ENCODE data around the gene CD33. TPM values are rescaled to one million over a fixed set of nuclear protein-coding genes. Genes with fewer than 3 reads are reported as not detected.
"Not testable (repeated sequence)": the region's sequence is repeated elsewhere in the genome, so short reads cannot be mapped to it uniquely, and the experiment has no call there.

The CD33 gene
- total RNA-seq, 4 donors from 2014 or later, result 2.9 to 27.0 (median 8.9) TPM

- no peak overlapping the region for H3K4me3 ChIP-seq
- H3K36me3 ChIP-seq, result no peaks in the 10 kb centered on the region
- no peak overlapping the region for H3K27ac ChIP-seq
- 54 to 61% methylated on average over 2 of the region's 2 CpGs for WGBS, 2 donors
- no peaks in the 10 kb centered on the region for H3K9me3 ChIP-seq
- DNase-seq (ENCODE audit: low spot score in 2 of 2), result no peak
- no peaks in the 10 kb centered on the region for H3K4me1 ChIP-seq
- TF ChIP-seq EP300 (IDR thresholded peaks at IDR 0.05), result no peak
- TF ChIP-seq CTCF (IDR thresholded peaks at IDR 0.05), result no peak
- TF ChIP-seq POLR2A (IDR thresholded peaks at IDR 0.05), result no peak
- no peaks in the 10 kb centered on the region for H3K27me3 ChIP-seq
These were observed 17.1 kb upstream of the CD33 start for GRCh38 chr19:51207747-51208146.

GRCh38 chr19:51210191-51210784 lies 14.6 kb upstream of the CD33 start:
- no peak for TF ChIP-seq CTCF (IDR thresholded peaks at IDR 0.05)
- no peak for TF ChIP-seq EP300 (IDR thresholded peaks at IDR 0.05)
- TF ChIP-seq POLR2A (IDR thresholded peaks at IDR 0.05), result no peak
- WGBS, 2 donors, result 84 to 85% methylated on average over 6 of the region's 6 CpGs
- Histone ChIP-seq H3K27me3 (no peaks in the 10 kb centered on the region), H3K27ac (no peak overlapping the region), H3K4me1 (no peaks in the 10 kb centered on the region), H3K9me3 (no peaks in the 10 kb centered on the region), H3K4me3 (no peak overlapping the region), H3K36me3 (no peaks in the 10 kb centered on the region)
- DNase-seq (ENCODE audit: low spot score in 2 of 2), result no peak

- 43 to 48% methylated on average over 8 to 13 of the region's 13 CpGs for WGBS, 2 donors
These were observed 14.0 kb upstream of the CD33 start for GRCh38 chr19:51210874-51211361.

GRCh38 chr19:51211833-51212232 lies 13.0 kb upstream of the CD33 start:
- no peak for DNase-seq (ENCODE audit: low spot score in 2 of 2)
- TF ChIP-seq POLR2A (IDR thresholded peaks at IDR 0.05), result no peak
- no peak for TF ChIP-seq CTCF (IDR thresholded peaks at IDR 0.05)
- no peak for TF ChIP-seq EP300 (IDR thresholded peaks at IDR 0.05)
- Histone ChIP-seq H3K4me1 (no peaks in the 10 kb centered on the region), H3K4me3 (no peak overlapping the region), H3K27me3 (no peaks in the 10 kb centered on the region), H3K36me3 (no peaks in the 10 kb centered on the region), H3K27ac (no peak overlapping the region), H3K9me3 (no peaks in the 10 kb centered on the region)
- 87 to 89% methylated on average over 9 of the region's 9 CpGs for WGBS, 2 donors

More at GRCh38 chr19:51210874-51211361, 14.0 kb upstream of the CD33 start:
- DNase-seq (ENCODE audit: low spot score in 2 of 2), result peak in 1 of 2 donors; percentile 21
- H3K27me3 ChIP-seq, H3K27ac ChIP-seq, H3K9me3 ChIP-seq, H3K4me1 ChIP-seq, H3K36me3 ChIP-seq: not testable (repeated sequence)
- peak overlapping the region in 1 of 4 donors; percentile 39 for H3K4me3 ChIP-seq

- DNase-seq (ENCODE audit: low spot score in 2 of 2), result no peak
- H3K4me3 ChIP-seq, result no peak overlapping the region
- no peaks in the 10 kb centered on the region for H3K27me3 ChIP-seq
- TF ChIP-seq CTCF (IDR thresholded peaks at IDR 0.05), result no peak
- no peak for TF ChIP-seq EP300 (IDR thresholded peaks at IDR 0.05)
- no peak for TF ChIP-seq POLR2A (IDR thresholded peaks at IDR 0.05)
- H3K9me3 ChIP-seq, result no peaks in the 10 kb centered on the region
- WGBS, 2 donors, result 71 to 76% methylated on average over 1 of the region's 1 CpG
- H3K4me1 ChIP-seq, result no peaks in the 10 kb centered on the region
- no peak overlapping the region for H3K27ac ChIP-seq
- no peaks in the 10 kb centered on the region for H3K36me3 ChIP-seq
These were observed 5.6 kb upstream of the CD33 start for GRCh38 chr19:51219307-51219706.

Measured in tibial nerve (tissue), 4 donors.